GM18907 (cell line): ENCODE measurements around the gene HDHD3.

Experiments used
- ATAC-seq: cut with Tn5 transposase; IDR thresholded peaks from one replicate; pipeline ENCODE4 v1.9.1; 2021; ENCODE audit warnings: mild to moderate bottlenecking, moderate library complexity; ENCODE audit not compliant: unreplicated experiment

HDHD3 gene

GRCh38 chr9:113340011-113340699 is 36.6 kb downstream of the HDHD3 start, which contains the start of gene WDR31:
TSS of gene WDR31 (minus strand) at chr9:113340275. CDS start at chr9:113332022, 8,253 bp downstream.
- ATAC-seq: peak; percentile 98

- ATAC-seq: no peak
These were observed 39.1 kb downstream of the HDHD3 start for GRCh38 chr9:113337714-113338113.

GRCh38 chr9:113331780-113332179 is 45.0 kb downstream of the HDHD3 start:
- ATAC-seq: no peak

- ATAC-seq: no peak
These were observed 48.6 kb downstream of the HDHD3 start for GRCh38 chr9:113328045-113328782.

GRCh38 chr9:113326230-113326629 is 50.6 kb downstream of the HDHD3 start:
- ATAC-seq: no peak
